HG03095 (cell line): Measurements from ENCODE around the gene FAM81B.

ENCODE experiments used
- ATAC-seq: cut with Tn5 transposase; IDR thresholded peaks from one replicate; pipeline ENCODE4 v1.9.1; 2021; ENCODE audit warnings: moderate library complexity; ENCODE audit not compliant: unreplicated experiment

Gene FAM81B

DNA sequence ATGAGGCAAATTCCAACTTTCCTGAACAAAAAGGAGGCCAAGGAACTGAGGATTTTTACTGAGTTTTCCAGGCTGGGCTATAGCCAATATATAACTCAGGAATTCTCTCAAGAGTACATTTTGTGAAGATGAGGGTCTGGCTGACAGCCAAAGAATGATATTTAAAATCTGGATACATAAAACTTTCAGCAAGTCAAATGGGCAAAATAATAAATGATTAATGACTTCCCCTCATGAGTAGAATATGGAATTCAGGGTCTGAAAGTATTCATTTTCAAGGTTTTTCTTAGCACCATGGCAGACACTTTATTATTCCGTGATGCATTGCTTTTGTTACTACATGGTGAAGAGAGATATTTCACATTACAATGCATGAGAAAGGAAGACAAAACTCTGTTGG lies 7.8 kb downstream of the FAM81B start:
- ATAC-seq, result no peak

DNA sequence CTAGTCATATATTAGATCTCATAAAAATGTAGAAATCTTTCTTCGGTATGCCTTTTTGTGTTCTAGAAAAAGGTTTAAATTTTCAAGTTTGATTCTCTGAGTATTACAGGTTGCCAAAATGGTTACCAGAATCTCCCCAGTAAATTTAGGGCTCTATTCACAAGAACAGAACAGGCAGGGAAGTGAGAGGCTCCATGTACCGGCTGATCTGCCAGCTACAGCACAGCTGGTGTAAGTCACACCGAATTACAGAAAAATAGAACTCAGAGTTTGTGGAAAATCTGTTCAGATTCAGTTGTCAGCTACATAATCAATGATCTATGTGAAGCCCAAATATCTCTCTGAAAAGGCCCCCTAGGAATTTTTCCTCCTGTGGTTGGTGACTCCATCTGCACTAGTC lies 10.5 kb downstream of the FAM81B start:
- no peak for ATAC-seq

DNA sequence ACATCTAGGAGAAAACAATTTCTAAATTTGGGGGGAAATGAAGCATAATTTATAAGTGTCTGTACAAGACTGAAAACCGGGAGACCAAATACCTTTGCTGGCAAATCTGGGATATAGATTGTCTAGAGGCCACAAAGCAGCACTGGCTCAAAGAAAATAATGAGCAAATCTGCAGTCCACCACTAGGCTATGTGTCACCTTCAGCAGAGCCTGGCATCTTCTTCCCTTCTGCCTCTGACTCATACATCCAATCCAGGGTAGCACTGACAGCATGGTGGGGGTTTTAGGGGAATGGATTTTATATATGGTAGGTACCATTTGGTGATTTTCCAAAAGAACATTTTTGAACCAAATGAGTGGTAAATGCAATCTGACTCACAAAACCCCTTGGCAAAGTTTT lies 12.8 kb downstream of the FAM81B start:
- ATAC-seq, result no peak

DNA sequence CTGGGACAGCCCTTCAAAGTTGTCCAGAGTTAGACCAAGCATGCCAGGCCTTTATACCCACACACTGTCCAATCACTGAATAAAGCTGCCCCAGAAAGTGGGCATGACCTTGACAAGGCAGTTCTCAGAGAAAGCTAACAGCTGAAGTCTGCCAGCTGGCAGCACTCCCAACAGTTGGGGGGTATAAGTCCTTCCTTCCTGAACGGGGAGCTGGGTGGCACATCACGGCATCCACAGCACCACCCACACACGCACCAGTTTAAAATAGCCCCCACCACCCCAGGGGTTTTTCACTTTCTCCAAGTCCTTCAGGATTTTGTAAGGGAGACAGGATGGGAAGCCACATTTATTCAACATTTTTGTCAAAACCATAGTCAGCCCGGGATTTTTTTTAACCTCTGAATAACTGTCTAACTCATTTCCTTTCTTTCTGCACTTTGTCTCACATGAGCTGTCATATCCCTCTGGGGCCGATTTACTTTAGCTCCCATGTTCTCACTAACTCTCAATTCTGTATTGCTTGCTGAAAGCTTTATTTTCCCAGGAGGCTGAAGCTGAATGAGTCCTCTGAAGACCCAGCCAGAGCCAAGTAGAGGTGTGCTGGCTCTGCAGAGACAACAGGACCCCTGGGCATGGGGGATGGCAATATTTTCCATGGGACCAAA lies 15.4 kb downstream of the FAM81B start:
- no peak for ATAC-seq

DNA sequence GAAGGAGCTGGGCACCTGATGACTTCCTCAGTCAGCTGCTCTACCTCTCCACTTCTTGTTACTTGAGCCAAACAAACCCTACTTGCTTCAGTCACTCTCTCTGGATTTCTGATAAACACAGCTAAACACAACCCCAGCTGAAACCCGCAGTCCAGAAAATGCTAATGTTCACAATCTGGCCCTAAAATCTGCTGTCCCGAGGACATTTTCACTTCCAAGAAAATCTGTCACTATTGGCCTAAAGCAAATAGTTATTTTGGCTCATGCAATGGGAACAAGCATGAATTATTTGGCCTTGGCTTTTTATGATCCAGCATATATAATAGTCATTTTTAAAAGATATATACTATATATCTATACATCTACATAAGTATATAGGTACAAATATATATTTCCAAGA lies 19.1 kb downstream of the FAM81B start:
- no peak for ATAC-seq

DNA sequence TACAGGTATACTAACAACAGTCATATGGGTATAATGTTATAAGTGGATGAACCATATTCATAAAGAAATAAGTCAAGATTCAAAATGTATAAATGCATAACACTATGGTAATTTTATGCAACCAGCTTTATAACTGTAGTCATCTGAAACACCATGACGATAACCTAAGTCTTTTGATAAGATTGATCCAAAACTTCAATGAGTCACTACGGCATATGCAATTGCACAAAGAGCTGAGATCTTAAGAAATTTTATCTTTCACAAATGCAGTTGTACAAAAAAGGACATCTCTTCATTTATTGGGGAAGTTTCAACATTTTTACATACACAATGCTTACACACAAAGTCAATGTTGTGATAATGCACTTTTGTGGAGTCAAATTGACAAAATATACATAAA lies 20.3 kb downstream of the FAM81B start:
- no peak for ATAC-seq

DNA sequence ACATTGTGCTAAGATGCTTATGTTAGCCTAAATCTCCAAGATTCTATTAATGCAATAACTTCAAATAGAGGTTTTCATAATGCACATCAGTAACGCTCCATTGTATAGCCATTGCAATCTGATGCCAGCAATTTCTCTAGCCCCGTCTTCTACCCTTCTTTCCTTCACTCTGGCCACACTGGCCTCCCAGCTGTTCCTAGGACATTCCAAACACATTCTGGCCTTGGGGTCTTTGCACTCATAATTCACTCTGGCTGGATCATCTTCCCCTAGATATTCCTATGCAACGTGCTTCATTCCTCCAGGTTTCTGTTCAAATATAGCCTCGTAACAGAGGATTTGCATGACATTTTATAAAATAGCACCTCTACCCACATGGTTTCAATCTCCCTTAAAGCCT lies 23.3 kb downstream of the FAM81B start:
- no peak for ATAC-seq

DNA sequence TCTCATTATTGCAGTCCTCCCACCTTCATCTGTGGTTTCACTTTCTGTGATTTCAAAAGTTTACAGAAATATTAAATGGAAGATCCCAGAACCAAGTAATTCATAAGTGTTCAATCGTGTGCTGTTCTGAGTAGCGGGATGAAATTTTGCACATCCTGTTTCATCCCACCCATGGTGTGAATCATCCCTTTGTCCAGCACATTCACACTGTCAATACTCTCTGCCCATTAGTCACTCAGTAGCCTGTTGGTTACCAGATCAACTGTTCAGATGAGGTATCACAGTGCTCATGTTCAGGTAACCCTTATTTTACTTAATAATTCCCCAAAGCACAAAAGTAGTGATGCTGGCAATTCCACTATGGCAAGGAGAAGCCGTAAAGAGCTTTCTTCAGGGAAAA lies 26.8 kb downstream of the FAM81B start:
- no peak for ATAC-seq

DNA sequence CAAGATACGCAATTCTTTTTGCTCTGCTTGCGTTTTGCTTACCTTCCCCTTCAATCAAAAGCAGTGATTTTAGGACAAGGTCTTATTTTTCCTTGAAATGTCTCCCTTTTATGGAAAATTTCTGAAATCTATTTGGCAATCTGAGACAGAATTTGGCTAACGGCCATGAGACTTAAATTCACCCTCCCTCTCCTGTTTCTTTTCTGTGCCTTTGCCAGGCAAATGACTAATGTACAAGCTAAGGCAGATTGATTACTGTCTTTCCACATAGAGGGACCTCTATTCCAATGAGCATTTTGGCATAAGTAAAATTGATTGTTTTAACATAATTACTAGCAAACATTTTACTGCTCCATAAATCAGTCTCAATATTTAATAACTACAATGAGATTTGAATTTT lies 31.7 kb downstream of the FAM81B start:
- ATAC-seq, result no peak

DNA sequence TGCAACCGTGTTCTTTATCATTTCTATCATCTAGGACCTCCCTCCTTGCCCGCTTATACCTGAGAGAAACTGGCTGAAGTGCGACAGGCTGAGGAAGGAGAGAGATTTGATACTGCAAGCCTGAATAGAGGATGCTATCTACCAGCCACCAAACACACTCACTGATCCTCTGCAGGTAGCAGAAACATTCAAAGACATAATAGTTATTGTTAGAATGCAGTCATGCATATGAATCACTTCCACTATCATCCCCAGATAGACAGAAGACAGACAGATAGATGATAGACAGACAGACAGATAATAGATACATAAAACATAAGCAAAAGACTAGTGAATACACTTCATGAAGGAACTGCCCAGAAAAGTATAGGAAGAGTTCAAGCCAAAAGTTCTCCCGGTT lies 32.9 kb downstream of the FAM81B start:
- no peak for ATAC-seq

DNA sequence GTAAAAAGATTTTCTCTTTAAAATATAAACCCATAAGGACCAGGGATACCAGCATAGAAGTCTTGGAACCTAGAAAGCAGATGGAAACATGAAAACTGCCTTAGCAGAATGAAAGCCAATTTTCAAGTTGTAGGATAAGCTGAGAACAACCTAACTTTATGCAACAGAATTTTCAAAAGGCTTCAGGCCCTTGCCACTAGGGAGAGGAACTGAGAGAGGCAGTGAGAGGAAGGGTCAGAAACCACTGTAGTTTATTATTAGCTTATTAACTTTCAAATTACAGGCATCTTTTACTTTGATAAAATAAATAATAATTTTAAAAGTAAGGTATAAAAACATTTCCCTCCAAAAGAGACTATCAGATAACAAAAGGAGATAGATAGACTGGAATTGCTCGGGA lies 33.4 kb downstream of the FAM81B start:
- no peak for ATAC-seq

DNA sequence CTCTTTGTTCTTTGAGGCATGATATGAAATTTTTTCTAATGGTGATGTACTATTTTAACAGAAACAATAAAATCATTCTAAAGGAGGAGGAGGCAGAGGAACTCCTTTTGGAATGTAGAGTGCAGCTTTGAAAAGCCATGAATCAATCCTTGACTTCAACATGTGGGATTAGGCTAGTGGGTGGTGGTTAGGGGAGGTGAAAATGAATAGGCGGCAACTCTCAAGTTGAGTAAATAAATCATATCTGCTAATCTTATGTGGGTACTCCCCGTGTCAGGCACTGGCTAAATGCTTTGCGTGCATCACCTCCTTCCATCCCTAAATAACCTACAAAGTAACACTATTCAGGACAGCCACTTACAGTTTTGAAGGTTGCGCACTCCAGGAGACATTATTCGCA lies 35.1 kb downstream of the FAM81B start:
- no peak for ATAC-seq

DNA sequence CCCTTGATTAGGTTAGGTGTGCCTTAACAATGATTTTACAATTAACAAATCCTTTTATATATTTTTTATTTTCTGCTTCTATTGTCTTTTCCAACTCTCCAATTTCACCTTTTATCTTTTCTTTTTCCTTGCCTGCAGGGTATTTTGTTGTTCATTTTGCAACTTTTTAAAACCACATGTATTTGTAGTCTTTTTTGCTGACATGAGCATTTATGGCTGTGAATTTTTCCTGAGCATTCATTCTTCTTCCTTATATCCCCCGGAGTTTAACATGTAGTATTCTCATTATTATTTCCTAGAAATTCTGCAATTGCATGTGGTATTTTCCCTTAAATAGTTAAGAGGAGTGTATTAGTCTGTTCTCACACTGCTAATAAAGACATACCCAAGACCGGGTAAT lies 41.6 kb downstream of the FAM81B start:
- no peak for ATAC-seq

DNA sequence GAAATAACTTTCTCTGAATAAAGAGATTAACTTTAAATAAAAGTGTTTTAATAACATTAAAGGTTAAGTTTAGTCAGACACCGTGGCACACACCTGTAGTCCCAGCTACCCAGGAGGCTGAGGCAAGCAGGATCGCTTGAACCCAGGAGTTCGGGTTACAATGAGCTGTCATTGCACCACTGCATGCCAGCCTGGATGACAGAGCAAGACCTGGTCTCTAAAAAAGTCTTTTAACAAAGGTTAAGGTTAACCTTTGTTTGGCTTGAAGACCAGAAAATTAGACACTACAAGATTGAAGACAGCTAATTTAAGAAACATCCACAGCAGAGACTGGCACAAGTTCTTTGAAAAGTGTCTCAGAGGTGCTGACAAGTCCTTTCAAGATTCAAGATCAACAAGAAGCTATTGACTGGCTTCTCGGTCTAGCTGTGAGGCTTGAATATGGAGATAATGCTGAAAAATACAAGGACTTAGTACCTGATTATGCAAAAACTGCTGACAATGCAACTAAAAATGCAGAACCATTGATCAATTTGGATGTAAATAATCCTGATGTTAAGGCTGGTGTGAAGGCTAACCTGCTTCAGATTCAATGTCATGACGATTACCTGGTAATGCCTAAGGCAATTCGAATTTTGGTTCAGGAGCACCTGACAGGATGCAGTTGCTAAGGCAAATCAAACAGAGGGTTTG lies 48.8 kb downstream of the FAM81B start:
- no peak for ATAC-seq

DNA sequence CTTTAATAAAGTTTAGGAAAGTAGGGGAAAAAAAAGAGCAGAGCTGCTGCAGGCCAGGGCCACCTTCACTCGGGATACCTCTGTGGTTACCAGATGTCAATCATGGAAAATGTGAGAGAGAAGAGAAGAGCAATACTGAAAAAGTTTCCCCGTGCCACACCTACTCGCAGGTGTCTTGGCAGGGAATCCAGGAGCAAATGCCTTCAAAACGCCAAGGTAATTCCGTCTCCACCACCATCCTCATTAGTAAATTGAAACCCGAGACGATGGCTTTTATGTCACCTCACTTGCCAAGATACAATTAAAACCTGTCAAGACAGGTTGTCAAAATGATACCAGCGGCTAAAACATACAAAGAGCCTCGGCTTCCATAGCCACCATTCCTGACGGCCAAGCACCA lies 49.7 kb downstream of the FAM81B start:
- ATAC-seq, result no peak

DNA sequence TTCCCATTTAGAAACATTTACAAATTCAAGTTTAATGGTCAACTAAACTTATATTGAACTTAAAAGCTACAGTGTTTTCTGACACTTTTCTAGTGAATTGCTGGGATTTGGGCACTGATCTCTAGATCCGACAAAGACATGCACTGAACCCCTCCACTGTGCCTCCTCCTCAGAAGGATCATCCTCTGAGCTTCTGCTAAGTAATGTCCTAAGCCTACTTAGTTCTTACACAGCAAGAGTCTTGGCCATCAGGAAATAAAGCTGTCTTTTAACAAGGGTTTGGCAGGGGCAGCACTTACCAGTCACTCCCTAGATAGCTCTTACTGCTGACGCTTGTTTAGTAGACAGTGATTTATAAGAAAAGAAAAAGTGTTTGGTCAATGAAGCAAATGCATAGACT lies 50.5 kb downstream of the FAM81B start:
- no peak for ATAC-seq

DNA sequence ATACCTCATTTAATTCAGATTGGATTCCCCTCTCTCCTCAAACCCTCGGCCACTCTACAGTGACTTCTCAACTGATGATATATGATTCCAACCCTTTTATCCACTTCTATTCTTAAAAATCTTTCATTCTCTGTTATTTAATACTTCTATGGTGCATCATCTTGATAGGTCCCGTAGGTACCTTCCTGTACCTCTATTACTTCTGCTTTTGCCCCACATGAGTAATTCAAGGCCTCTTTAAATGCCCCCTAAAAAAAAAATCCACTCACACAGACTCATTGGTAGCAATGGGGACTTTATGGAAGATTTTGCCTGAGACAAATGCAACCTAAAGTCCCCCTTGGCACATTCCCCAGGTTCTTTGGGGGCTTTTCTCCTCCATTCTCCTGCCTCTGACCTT lies 54.3 kb downstream of the FAM81B start:
- no peak for ATAC-seq

DNA sequence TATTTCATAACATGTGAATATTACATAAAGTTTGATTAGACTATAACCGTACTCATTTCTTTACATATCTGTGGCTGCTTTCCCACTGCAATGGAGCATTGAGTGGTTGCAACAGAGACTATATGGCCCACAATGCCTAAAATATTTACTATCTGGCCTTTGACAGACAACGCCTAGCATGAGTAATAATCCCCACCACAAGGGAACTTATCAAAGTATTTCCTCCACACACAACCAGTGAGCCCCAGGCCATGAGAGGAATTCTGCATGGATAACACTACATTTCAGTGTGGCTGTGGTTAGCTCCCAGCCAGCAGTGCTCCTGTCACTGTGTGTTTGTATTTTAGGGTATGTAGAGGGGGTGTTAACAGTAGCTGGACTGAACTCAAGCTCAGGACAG lies 54.8 kb downstream of the FAM81B start:
- ATAC-seq, result no peak

DNA sequence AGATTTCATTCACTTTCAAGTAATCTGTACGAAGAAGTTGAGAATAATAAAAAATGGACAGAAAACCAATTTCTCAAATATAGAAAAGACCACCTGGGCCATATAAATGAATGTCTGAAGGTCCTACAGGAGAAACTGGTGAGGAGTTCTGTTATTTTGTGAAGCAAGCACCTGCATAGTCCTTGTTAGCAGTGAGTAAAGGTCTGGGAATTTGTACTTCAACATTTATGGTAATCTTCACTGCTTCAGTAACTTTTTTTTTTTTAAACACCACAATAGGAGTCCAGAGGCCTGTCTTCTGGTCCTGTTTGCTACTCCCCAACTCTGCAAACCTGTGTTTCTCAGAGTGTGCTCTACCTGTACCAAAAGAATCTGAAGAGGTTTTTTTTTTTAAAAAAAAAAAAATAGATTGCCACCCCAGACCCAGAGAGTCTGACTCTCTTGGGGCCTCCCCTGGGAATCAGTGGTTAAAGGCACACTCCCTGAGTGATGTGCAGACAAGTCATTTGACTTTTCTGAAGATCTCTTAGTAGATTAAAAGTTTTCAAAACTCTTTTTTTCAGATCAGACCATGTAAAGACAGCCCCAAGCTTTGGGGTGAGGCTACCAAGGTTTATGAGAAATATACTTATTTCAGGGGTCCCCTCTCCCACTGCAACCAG lies 55.5 kb downstream of the FAM81B start:
- no peak for ATAC-seq

DNA sequence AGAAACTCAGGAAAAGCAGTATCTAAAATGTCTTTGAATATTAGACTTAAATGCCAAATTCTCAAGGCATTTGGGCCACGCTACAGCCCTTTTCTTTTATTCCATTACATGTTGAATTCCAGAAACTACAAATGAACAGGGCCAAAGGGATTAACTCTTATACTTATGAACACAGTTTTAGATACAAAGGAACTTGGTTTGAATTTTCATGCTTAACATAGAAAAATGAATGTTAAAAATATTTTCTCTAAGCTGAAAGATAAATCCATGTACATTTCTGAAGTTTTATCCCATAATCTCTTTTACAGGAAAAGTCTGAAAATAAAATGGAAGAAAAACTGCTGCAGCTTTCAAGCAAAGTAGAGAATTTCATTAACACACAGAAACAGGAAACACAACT lies 56.8 kb downstream of the FAM81B start:
- ATAC-seq, result no peak

DNA sequence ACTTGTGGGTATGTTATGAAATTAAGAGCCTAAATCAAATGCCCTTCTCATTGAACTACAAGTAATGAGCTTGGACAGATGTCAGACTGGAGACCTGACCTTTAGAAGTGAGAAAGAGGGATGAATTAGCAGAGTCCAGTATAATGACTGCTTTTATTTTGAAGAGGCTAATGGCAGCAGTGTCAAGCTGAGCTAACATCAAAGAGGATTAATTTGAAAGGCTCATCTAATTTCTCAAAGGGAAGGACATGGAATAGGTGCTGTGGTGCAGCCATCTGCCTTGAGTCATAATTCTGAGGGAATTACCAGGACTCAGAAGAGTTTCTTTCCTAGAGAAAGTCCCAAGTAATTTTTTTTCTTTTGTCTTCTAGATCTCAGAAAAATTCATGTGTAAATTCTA lies 57.6 kb downstream of the FAM81B start:
- no peak for ATAC-seq

DNA sequence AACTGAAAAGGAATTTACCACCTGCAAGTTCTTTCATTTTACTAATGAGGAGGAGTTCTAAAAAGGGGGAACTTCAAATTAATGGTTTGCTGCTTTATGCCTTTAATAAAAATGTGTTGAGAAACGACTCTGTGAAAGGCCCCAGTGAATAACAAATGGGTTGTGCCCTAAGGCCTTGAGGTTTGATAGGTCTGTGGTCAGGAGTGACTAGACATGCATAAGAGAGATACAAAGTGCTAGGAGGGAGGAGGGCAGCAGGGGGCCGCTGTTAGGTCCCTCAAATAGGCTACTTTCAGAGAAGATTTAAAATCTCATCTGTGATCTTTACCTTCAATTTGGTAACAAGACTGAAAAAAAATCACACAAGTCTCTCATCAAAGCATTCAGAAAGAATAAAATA lies 58.3 kb downstream of the FAM81B start:
- ATAC-seq, result no peak

DNA sequence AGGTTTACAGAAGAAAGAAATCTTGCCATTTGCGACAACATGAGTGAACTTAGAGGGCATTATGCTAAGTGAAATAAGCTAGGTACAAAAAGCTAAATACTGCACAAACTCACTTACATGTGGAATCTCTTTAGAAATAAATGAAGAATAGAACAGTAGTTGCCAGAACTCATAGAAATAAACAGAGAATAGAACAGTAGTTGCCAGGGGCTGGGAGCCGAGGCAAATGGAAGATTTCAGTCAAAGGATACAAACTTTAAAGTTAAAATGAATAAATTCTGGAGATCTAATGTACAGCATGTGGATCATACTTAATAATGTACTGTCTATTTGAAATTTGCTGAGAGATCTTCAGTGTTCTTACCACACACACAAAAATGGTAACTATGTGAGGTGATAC lies 63.4 kb downstream of the FAM81B start:
- no peak for ATAC-seq
